DMS153 (cell line): ENCODE results near the gene SNRNP25.

Experiments
- DNase-seq: peaks from one replicate; lab custom pipeline; 2025; lab: John Stamatoyannopoulos, UW

SNRNP25 gene

GRCh38 chr16:63998-64913, 10.6 kb downstream of the SNRNP25 start:
- peak; percentile 39 for DNase-seq

- no peak for DNase-seq
Observed at GRCh38 chr16:64914-65255, 11.3 kb downstream of the SNRNP25 start.

GRCh38 chr16:65745-66144, 12.1 kb downstream of the SNRNP25 start:
- DNase-seq: peak; percentile 30

- DNase-seq: no peak
Observed at GRCh38 chr16:66309-67182, 12.9 kb downstream of the SNRNP25 start.

- no peak for DNase-seq
Observed at GRCh38 chr16:67183-67791, 13.7 kb downstream of the SNRNP25 start.

GRCh38 chr16:67884-68789, 14.5 kb downstream of the SNRNP25 start:
- DNase-seq: no peak

- DNase-seq: no peak
Observed at GRCh38 chr16:69181-69580, 15.6 kb downstream of the SNRNP25 start.

- no peak for DNase-seq
Observed at GRCh38 chr16:71210-71539, 17.5 kb downstream of the SNRNP25 start.

- peak; percentile 49 for DNase-seq
Observed at GRCh38 chr16:71540-72401, 18.1 kb downstream of the SNRNP25 start.

GRCh38 chr16:72561-73548, 19.2 kb downstream of the SNRNP25 start, which contains the start of gene RHBDF1:
TSS of gene RHBDF1 (minus strand) at chr16:72631. CDS start at chr16:65015, 7,616 bp downstream.
- no peak for DNase-seq

- no peak for DNase-seq
Observed at GRCh38 chr16:74051-74746, 20.6 kb downstream of the SNRNP25 start.

- DNase-seq: no peak
Observed at GRCh38 chr16:74747-75334, 21.2 kb downstream of the SNRNP25 start.

- no peak for DNase-seq
Observed at GRCh38 chr16:75580-76501, 22.2 kb downstream of the SNRNP25 start.

- no peak for DNase-seq
Observed at GRCh38 chr16:76535-77272, 23.1 kb downstream of the SNRNP25 start.

GRCh38 chr16:77273-77806, 23.7 kb downstream of the SNRNP25 start:
- no peak for DNase-seq

- DNase-seq: peak; percentile 46
Observed at GRCh38 chr16:77807-78443, 24.3 kb downstream of the SNRNP25 start, which contains the start of gene MPG. TSS of gene MPG (plus strand) at chr16:78225. CDS start at chr16:78310, 85 bp downstream.
